HEK293 (cell line): ENCODE results near the gene STK10.
A peak's percentile ranks its signal among the peaks of the same experiment; 100 is the strongest.

Source experiments
- CTCF ChIA-PET: fragments of 350-600 bp; formaldehyde crosslinking; extraction: SDS; loops from one replicate; lab custom pipeline; 2021; ENCODE audit warnings: antibody characterized with exemption; lab: Yijun Ruan, JAX
- POLR2A ChIA-PET: fragments of 300-600 bp; formaldehyde crosslinking; extraction: SDS; loops from one replicate; lab custom pipeline; 2020; ENCODE audit warnings: antibody characterized with exemption, inconsistent platforms; lab: Yijun Ruan, JAX
- H3K27ac ChIP-seq: fragments of 200-500 bp; sonication (Bioruptor generic); 2 replicates; pipeline ENCODE4 v1.5.1; 2014; ENCODE audit warnings: low read depth, low read length, control low read depth, inconsistent platforms; ENCODE audit errors: extremely low read depth
- H3K36me3 ChIP-seq, 2 experiments: fragments of 200-500 bp in 1 of 2; sonication (Bioruptor generic) in 1 of 2; 1 replicate in 1 of 2; 2 replicates in 1 of 2; pipeline ENCODE4 v1.5.1; 2014 to 2017; ENCODE audit warnings: inconsistent platforms in 2 of 2, low read length in 2 of 2; ENCODE audit not compliant: control insufficient read depth in 2 of 2, insufficient read depth in 1 of 2
- H3K4me1 ChIP-seq: fragments of 200-500 bp; sonication (Bioruptor generic); 2 replicates; pipeline ENCODE4 v1.5.1; 2014; ENCODE audit warnings: mild to moderate bottlenecking, low read length, inconsistent platforms; ENCODE audit not compliant: control insufficient read depth, insufficient read depth
- H3K4me3 ChIP-seq: 2 replicates; pipeline ENCODE4 v1.5.1; 2011; ENCODE audit warnings: low read depth, mild to moderate bottlenecking, control low read depth, low read length, moderate library complexity
- H3K9me3 ChIP-seq: fragments of 200-500 bp; sonication (Bioruptor generic); 2 replicates; pipeline ENCODE4 v1.5.1; 2014; ENCODE audit warnings: low read depth, low read length, inconsistent platforms; ENCODE audit not compliant: control insufficient read depth, insufficient read depth
- BCL11A ChIP-seq: fragments of 450-650 bp; formaldehyde crosslinking; IDR thresholded peaks from 2 replicates; pipeline ENCODE4 v1.5.1; 2016; ENCODE audit warnings: low read depth, missing biosample characterization, missing genetic modification characterization
- HOXD13 ChIP-seq: sonication (generic); formaldehyde crosslinking; IDR thresholded peaks from 2 replicates; pipeline ENCODE4 v1.8.0; 2022; ENCODE audit warnings: missing genetic modification reagents, borderline replicate concordance
- MZF1 ChIP-seq: fragments of 450-650 bp; formaldehyde crosslinking; IDR thresholded peaks from 2 replicates; pipeline ENCODE4 v1.5.1; 2017; ENCODE audit warnings: missing biosample characterization, missing genetic modification characterization, borderline replicate concordance
- SCRT2 ChIP-seq: fragments of 450-650 bp; formaldehyde crosslinking; IDR thresholded peaks from 2 replicates; pipeline ENCODE4 v1.5.1; 2016; ENCODE audit warnings: missing biosample characterization, missing genetic modification characterization
- TRIM28 ChIP-seq: IDR thresholded peaks from 2 replicates; pipeline ENCODE4 v1.6.1; 2011; ENCODE audit warnings: low read length, control low read depth, borderline replicate concordance
- YY2 ChIP-seq: fragments of 450-650 bp; formaldehyde crosslinking; IDR thresholded peaks from 2 replicates; pipeline ENCODE4 v1.5.1; 2016; ENCODE audit warnings: missing biosample characterization, missing genetic modification characterization
- ZBTB21 ChIP-seq: fragments of 450-650 bp; formaldehyde crosslinking; IDR thresholded peaks from 2 replicates; pipeline ENCODE4 v1.5.1; 2017; ENCODE audit warnings: missing biosample characterization, missing genetic modification characterization
- ZFP37 ChIP-seq: fragments of 450-650 bp; formaldehyde crosslinking; IDR thresholded peaks from 2 replicates; pipeline ENCODE4 v1.5.1; 2016; ENCODE audit warnings: missing biosample characterization, missing genetic modification characterization
- ZFP41 ChIP-seq: fragments of 450-650 bp; formaldehyde crosslinking; IDR thresholded peaks from 2 replicates; pipeline ENCODE4 v1.5.1; 2016; ENCODE audit warnings: missing biosample characterization, missing genetic modification characterization, borderline replicate concordance
- ZIC2 ChIP-seq: fragments of 450-650 bp; formaldehyde crosslinking; IDR thresholded peaks from 2 replicates; pipeline ENCODE4 v1.5.1; 2016; ENCODE audit warnings: missing biosample characterization, missing genetic modification characterization
- ZNF132 ChIP-seq: fragments of 450-650 bp; formaldehyde crosslinking; IDR thresholded peaks from 2 replicates; pipeline ENCODE4 v1.5.1; 2017; ENCODE audit warnings: missing biosample characterization, missing genetic modification characterization, borderline replicate concordance
- ZNF138 ChIP-seq: fragments of 450-650 bp; formaldehyde crosslinking; IDR thresholded peaks from 2 replicates; pipeline ENCODE4 v1.5.1; 2016; ENCODE audit warnings: missing biosample characterization, missing genetic modification characterization, borderline replicate concordance
- ZNF157 ChIP-seq: fragments of 450-650 bp; formaldehyde crosslinking; IDR thresholded peaks from 2 replicates; pipeline ENCODE4 v1.5.1; 2016; ENCODE audit warnings: missing biosample characterization, missing genetic modification characterization
- ZNF19 ChIP-seq: fragments of 450-650 bp; formaldehyde crosslinking; IDR thresholded peaks from 2 replicates; pipeline ENCODE4; 2016; ENCODE audit warnings: missing biosample characterization, missing genetic modification characterization, low read depth
- ZNF211 ChIP-seq: fragments of 450-650 bp; formaldehyde crosslinking; IDR thresholded peaks from 2 replicates; pipeline ENCODE4 v1.5.1; 2016; ENCODE audit warnings: low read depth, missing biosample characterization, missing genetic modification characterization
- ZNF274 ChIP-seq, 2 experiments: fragments of 200-500 bp in 1 of 2; fragments of 450-650 bp in 1 of 2; sonication (Bioruptor generic) in 1 of 2; formaldehyde crosslinking in 1 of 2; IDR thresholded peaks; 2 replicates each; pipeline versions ENCODE4 v1.5.1 to v1.6.1; 2014 to 2016; ENCODE audit warnings: borderline replicate concordance in 1 of 2, inconsistent platforms in 1 of 2, low read length in 1 of 2, missing biosample characterization in 1 of 2, missing genetic modification characterization in 1 of 2
- ZNF292 ChIP-seq: fragments of 450-650 bp; formaldehyde crosslinking; IDR thresholded peaks from 2 replicates; pipeline ENCODE4 v1.5.1; 2016; ENCODE audit warnings: low read depth, missing biosample characterization, missing genetic modification characterization, borderline replicate concordance
- ZNF433 ChIP-seq: fragments of 450-650 bp; formaldehyde crosslinking; IDR thresholded peaks from 2 replicates; pipeline ENCODE4 v1.5.1; 2016; ENCODE audit warnings: missing biosample characterization, missing genetic modification characterization, low read depth
- ZNF514 ChIP-seq: fragments of 450-650 bp; formaldehyde crosslinking; IDR thresholded peaks from 2 replicates; pipeline ENCODE4 v1.5.1; 2016; ENCODE audit warnings: missing biosample characterization, missing genetic modification characterization
- ZNF571 ChIP-seq: fragments of 450-650 bp; formaldehyde crosslinking; IDR thresholded peaks from 2 replicates; pipeline ENCODE4 v1.5.0; 2017; ENCODE audit warnings: missing biosample characterization, missing genetic modification characterization
- ZNF626 ChIP-seq: fragments of 450-650 bp; sonication (Bioruptor Pico); formaldehyde crosslinking; IDR thresholded peaks from 2 replicates; pipeline ENCODE4 v1.5.1; 2018; ENCODE audit warnings: missing biosample characterization, missing genetic modification characterization, inconsistent platforms
- ZNF701 ChIP-seq: fragments of 450-650 bp; formaldehyde crosslinking; IDR thresholded peaks from 2 replicates; pipeline ENCODE4 v1.5.1; 2016; ENCODE audit warnings: missing biosample characterization, missing genetic modification characterization
- ZNF768 ChIP-seq: fragments of 450-650 bp; formaldehyde crosslinking; IDR thresholded peaks from 2 replicates; pipeline ENCODE4 v1.5.1; 2018; ENCODE audit warnings: missing biosample characterization, mild to moderate bottlenecking, missing genetic modification characterization
- ZNF776 ChIP-seq: fragments of 450-650 bp; formaldehyde crosslinking; IDR thresholded peaks from 2 replicates; pipeline ENCODE4 v1.5.0; 2017; ENCODE audit warnings: missing biosample characterization, missing genetic modification characterization, borderline replicate concordance
- ZNF777 ChIP-seq: fragments of 450-650 bp; formaldehyde crosslinking; IDR thresholded peaks from 2 replicates; pipeline ENCODE4 v1.5.1; 2017; ENCODE audit warnings: missing biosample characterization, missing genetic modification characterization, borderline replicate concordance
- ZSCAN16 ChIP-seq: fragments of 450-650 bp; formaldehyde crosslinking; IDR thresholded peaks from 2 replicates; pipeline ENCODE4 v1.5.1; 2016; ENCODE audit warnings: missing biosample characterization, missing genetic modification characterization
- ZSCAN23 ChIP-seq: fragments of 450-650 bp; formaldehyde crosslinking; IDR thresholded peaks from 2 replicates; pipeline ENCODE4 v1.5.1; 2016; ENCODE audit warnings: missing biosample characterization, missing genetic modification characterization
- TF ChIP-seq, protein P1 (sequence below): IDR thresholded peaks from 2 replicates; pipeline ENCODE4 v1.6.1; 2011; ENCODE audit warnings: mild to moderate bottlenecking, low read depth, low read length, borderline replicate concordance
- TF ChIP-seq, protein P2 (sequence below): fragments of 450-650 bp; formaldehyde crosslinking; IDR thresholded peaks from 2 replicates; pipeline ENCODE4 v1.5.1; 2016; ENCODE audit warnings: missing biosample characterization, missing genetic modification characterization

Gene STK10

DNA sequence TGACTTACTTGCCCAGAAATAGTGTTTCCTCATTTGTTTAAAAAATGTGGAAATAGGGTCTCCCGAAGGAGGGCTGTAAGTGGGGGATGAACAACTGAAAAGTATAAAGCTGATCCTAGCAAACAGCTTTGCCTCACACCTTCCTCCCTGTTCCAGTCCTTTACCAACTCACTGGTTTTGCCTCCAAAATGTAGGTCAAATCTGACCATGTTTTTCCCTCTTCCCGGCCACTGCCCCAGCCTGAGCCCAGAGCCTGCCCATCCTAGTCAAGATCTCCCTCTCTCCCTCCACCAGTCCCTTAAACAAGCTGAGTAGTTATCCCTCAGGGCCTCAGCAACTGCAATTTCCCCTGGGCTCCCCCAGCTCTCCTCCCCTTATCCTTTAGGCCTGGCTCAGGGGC is 99.2 kb downstream of the STK10 start (continued):
- TF ChIP-seq ZNF274 (IDR thresholded peaks at IDR 0.05; ENCODE audit: low read length), result no peak
- no peak for TF ChIP-seq ZNF274 (tag by site-specific recombination; IDR thresholded peaks at IDR 0.05; ENCODE audit: borderline replicate concordance)
- TF ChIP-seq ZNF132 (tag by site-specific recombination), result no peak
- no peak for TF ChIP-seq ZNF292 (tag by site-specific recombination)
- no peak for TF ChIP-seq ZNF211
- TF ChIP-seq, protein P1, sequence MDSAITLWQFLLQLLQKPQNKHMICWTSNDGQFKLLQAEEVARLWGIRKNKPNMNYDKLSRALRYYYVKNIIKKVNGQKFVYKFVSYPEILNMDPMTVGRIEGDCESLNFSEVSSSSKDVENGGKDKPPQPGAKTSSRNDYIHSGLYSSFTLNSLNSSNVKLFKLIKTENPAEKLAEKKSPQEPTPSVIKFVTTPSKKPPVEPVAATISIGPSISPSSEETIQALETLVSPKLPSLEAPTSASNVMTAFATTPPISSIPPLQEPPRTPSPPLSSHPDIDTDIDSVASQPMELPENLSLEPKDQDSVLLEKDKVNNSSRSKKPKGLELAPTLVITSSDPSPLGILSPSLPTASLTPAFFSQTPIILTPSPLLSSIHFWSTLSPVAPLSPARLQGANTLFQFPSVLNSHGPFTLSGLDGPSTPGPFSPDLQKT, result no peak
- TF ChIP-seq ZSCAN16, result no peak
- no peak for TF ChIP-seq TRIM28
- TF ChIP-seq ZNF776 (tag by site-specific recombination), result no peak
- TF ChIP-seq, all 188 proteins: peak for 0

DNA sequence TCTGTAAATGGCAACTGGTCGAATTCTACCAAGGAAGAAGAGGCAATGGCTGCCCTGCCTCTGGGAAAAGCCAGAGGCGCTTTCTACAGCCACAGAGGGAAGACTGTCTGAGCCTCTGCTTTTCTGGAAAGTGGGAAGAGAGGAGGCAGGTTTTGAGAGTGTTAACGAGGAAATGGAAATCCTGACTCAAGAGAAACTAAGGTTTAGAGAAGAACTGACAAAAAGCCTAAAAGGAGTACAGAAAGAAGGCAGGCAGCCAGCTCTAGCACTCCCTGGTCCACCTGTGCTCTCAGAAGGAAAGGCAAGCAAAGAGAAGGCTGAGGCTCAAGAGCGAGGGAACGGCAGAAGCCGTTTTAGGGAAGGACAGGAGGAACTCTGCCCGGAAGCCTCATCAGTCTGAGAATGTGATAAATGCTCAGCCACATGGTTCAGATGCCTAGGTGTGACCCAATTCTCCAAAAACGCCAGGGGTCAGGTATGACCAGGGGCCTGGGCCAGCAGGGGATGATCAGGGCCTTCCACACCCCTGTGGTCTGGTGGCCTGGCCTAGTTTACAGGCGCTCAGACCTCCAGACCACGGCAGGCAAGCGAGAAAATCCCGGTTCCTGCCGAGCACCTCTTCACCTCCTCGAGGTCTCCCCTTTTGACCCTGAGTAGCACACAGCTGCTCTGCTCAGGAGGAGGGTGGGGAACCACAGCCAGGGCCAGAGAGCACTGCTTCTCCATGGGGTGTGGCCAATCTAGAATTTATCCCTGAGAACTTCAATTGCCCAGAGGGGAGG is 101.6 kb downstream of the STK10 start:
- POLR2A ChIA-PET, result no interaction called here
- H3K27ac ChIP-seq, result no peak overlapping the region
- no peaks in the 10 kb centered on the region for H3K4me1 ChIP-seq
- H3K4me3 ChIP-seq, result no peak overlapping the region
- no peak for TF ChIP-seq SCRT2 (tag by site-specific recombination)
- peak; percentile 48 for TF ChIP-seq ZIC2 (tag by site-specific recombination)
- H3K36me3 ChIP-seq, result peaks cover 0 to 7% of the 10 kb centered on the region in 2 experiments; a peak in 2 of 3 replicates
- no peaks in the 10 kb centered on the region for H3K9me3 ChIP-seq
- CTCF ChIA-PET, result interaction anchor here (0.6 to 0.7 kb wide), 4 partner anchors 18 to 601 kb away, joined by 3 to 4 read pairs (median 4); no protein-coding TSS in a partner anchor

DNA sequence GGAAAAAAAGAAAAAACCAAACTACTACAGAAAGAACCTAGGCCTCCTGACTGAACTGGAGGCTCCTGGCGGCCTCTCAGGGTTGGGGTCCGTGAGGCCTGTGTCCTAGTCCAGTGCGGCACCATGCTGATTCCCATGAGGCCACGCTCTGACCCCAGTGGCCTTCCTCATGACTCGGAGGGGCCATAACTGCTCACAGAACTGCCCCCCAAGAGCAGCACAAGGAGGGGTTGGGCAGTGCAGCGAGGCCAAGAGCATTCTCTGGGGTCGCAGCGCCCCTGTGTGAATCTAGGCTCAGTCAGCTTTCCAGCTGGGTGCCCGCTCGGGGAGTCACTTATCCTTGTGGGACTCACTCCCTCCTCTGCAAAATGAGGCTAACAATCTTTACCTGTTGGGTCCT is 102.3 kb downstream of the STK10 start:
- peaks cover 0 to 7% of the 10 kb centered on the region in 2 experiments; a peak in 2 of 3 replicates for H3K36me3 ChIP-seq
- TF ChIP-seq ZNF777 (no peak), ZSCAN23 (tag by site-specific recombination) (no peak), MZF1 (tag by site-specific recombination) (no peak), ZBTB21 (no peak), ZNF157 (no peak)
- no peak overlapping the region for H3K4me3 ChIP-seq
- no peaks in the 10 kb centered on the region for H3K9me3 ChIP-seq
- ChIA-PET CTCF (no interaction called here), POLR2A (no interaction called here)
- no peak overlapping the region for H3K27ac ChIP-seq
- H3K4me1 ChIP-seq, result no peaks in the 10 kb centered on the region

DNA sequence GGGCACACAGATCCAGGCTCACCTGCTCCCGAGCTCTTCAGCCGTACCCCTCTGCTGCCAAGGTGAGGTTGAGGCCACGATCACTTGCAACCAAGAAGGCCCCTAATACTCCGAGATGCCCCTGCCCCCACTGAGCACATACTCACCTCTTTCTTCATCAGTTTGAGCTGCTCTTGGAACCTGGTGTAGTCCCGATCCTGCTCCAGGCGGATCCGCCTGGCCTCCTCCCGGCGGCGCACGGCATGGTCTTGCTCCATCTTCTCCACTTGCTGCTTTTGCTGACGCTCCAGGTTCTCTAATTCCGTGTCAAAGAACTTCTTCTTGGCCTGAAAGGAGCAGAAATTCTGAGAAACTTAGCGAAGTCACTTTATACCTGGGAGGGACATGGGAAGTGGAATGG is 105.8 kb downstream of the STK10 start:
- POLR2A ChIA-PET, result interaction anchor here (0.6 kb wide), 1 partner anchor 35 kb away, joined by 6 read pairs; no protein-coding TSS in a partner anchor
- CTCF ChIA-PET, result interaction anchor here (0.6 kb wide), 2 partner anchors 31 to 180 kb away, joined by 3 read pairs; no protein-coding TSS in a partner anchor
- Histone ChIP-seq H3K4me3 (no peak overlapping the region), H3K27ac (no peak overlapping the region), H3K36me3 (peaks cover 0 to 7% of the 10 kb centered on the region in 2 experiments; a peak in 2 of 3 replicates), H3K4me1 (no peaks in the 10 kb centered on the region), H3K9me3 (no peaks in the 10 kb centered on the region)
- no peak for TF ChIP-seq ZNF514
- TF ChIP-seq ZNF571 (tag by site-specific recombination), result no peak
- TF ChIP-seq BCL11A, result no peak
- no peak for TF ChIP-seq ZNF433 (tag by site-specific recombination)
- no peak for TF ChIP-seq YY2 (tag by site-specific recombination)
- no peak for TF ChIP-seq HOXD13 (CRISPR knock-in tag)
- no peak for TF ChIP-seq ZNF19
- no peak for TF ChIP-seq ZNF701
- no peak for TF ChIP-seq ZNF768 (tag by site-specific recombination)
- TF ChIP-seq ZFP41 (tag by site-specific recombination), result no peak
- TF ChIP-seq ZFP37 (tag by site-specific recombination), result no peak
- TF ChIP-seq, protein P2, sequence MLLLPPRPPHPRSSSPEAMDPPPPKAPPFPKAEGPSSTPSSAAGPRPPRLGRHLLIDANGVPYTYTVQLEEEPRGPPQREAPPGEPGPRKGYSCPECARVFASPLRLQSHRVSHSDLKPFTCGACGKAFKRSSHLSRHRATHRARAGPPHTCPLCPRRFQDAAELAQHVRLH (tag by site-specific recombination), result no peak
- TF ChIP-seq ZNF626, result no peak
- no peak for TF ChIP-seq ZNF138 (tag by site-specific recombination)
